HK-2 (cell line): ENCODE data around the gene KLC1.
"Not testable (repeated sequence)": the region's sequence is repeated elsewhere in the genome, so short reads cannot be mapped to it uniquely, and the experiment has no call there.

Experiments used
- DNase-seq: peaks from one replicate; pipeline ENCODE4 v3.0.0-alpha.2; 2018; ENCODE audit not compliant: unreplicated experiment

The KLC1 gene

GRCh38 chr14:103628684-103629502, at the start of gene KLC1:
TSS of gene KLC1 (plus strand) at chr14:103629211. CDS start at chr14:103654565, 25,354 bp downstream.
- peak; percentile 85 for DNase-seq

DNA sequence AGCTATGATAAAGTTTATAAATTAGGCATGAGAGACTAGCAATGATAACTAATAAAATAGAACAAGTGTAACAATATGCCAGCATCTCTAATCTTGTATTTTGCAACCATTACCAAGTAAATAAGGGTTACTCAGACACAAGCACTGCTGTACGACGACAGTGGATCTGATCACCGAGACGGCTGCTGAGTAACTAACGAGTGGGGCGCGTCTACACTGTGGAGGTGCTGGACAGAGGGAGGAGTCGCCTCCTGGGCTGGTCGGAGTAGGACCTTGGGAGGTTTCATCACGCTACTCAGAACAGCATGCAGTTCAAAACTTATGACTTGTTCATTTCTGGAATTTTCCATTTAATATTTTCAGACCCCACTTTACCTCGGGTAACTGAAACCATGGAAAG, 47.8 kb upstream of the KLC1 start:
- no peak for DNase-seq

- DNase-seq = no peak
Observed at GRCh38 chr14:103581954-103582703, 46.9 kb upstream of the KLC1 start.

DNA sequence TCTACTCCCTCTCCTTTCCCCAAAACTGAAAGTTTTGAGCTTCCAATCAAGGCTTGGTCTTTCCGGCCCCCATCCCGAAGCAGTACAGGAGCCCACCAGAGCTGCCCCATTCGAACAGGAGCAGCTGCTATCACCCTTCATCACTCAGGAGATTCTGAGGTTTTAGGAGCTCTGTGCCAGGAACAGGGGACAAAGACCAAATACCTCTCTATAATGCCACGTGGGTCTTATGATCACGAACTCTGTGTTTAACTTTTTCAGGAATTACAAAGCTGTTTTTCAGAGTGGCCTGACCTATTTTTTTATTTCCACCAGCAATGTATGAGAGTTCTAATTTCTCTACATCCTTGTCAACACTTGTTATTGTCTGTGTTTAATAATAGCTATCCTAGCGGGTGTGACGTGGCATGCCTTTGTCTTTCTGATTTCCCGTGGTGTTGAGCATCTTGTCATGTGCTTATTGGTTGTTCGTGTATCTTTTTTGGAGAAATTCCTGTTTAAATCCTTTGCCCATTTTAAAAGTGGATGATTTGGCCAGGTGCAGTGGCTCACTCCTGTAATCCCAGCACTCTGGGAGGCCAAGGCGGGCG, 44.6 kb upstream of the KLC1 start:
- DNase-seq = no peak

- DNase-seq = no peak
Observed at GRCh38 chr14:103593577-103593976, 35.4 kb upstream of the KLC1 start.

- no peak for DNase-seq
Observed at GRCh38 chr14:103594265-103594664, 34.7 kb upstream of the KLC1 start.

DNA sequence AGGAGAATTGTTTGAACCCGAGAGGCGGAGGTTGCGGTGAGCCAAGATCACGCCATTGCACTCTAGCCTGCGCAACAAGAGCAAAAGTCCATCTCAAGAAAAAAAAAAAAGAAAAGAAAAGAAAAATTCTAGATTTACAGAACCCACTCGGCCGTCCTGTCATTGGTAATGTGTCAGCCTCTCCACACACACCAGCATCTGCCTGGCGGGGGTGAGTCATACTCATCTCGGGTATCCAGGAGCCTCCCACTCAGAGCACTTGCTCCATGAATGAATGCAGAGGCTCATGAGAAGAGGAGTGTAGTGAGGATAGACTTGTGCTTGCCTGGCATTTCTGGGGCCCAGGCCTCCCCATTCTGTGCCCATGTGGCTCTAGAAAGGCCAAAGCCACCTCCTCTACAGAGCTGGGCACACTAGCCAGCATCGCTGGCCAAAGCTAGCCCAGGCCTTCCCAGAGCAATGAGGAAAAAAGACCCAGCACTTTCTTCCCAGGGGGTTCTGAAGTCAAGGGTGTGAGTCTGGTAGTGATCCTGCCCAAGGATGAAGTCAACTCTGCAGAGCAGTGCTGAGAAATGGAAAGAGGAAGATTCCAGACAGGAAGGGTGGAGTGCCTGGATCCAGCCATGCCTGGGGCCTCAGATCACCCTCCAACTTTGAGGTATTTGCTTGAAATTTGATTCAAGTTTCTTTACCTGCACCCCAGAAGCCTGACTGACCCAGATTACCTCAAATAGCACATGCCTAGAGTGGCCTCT, 31.2 kb upstream of the KLC1 start:
- peak; percentile 69 for DNase-seq

DNA sequence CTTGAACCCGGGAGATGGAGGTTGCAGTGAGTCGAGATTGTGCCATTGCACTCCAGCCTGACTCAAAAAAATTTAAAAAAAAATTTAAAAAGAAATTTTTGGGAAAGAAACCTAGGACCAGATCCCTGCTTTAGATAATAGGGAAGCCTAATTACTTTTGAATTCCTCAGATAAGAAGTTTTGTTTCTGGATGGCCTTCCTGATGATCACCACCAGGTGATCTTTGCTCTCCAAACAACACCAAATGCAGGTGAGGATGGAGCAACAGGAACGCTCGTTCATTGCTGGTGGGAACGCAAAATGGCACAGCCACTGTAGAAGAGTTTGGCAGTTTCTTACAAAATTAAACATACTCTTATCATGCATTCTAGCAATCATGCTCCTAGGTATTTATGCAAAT, 28.5 kb upstream of the KLC1 start:
- DNase-seq = no peak

DNA sequence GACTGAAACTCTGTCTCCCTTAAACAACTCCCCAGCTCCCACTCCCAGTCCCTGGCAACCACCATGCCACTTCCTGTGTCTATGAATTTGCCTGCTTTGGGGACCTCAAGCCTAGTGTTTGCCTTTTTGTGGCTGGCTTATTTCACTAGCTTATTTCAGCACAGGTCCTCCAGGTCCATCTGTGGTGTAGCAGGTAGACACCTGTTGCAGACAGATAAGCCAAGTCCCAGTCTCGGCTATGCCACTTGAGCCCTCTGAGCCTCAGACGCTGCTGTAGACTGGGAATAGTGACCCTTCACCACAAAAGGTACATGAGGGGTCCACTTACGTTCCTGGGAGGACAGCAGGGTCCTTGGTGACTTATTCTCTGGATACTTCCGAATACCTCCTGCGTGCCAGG, 24.4 kb upstream of the KLC1 start:
- DNase-seq = no peak

DNA sequence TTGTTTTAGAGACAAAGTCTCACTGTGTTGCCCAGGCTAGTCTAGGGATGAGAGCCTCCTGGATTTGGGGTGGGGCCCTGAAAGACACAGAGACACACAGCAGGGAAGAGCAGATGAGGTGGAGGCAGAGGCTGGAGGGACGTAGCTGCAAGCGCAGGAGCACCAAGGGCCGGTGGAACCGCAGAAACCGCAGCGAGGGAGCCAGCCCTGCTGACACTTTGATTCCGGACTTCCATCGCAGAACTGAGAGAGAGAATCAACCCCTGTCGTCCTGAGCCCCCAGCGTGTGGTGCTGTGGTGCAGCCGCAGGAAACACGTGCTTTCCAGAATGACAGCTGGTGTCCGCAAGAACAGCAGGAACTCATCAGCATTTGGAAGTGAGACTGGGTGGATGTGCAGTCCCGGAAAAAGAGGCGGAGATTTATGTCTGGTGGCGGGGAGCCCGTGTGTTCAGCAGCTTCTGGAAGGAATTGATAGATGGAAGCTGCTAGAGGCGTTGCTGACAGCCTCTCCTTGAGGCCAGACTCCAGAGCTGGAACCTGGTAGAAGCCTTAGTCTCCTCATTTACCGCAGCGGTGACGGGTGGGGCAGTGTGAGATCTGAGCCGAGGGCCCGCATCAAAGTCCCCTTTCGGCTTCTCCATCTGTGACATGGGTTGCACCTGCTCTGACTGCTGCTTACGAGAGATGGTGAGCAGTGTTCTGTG, 21.9 kb upstream of the KLC1 start:
- peak; percentile 26 for DNase-seq

- no peak for DNase-seq
Observed at GRCh38 chr14:103607822-103608221, 21.2 kb upstream of the KLC1 start.

- not testable (repeated sequence) for DNase-seq
Observed at GRCh38 chr14:103609081-103609480, 19.9 kb upstream of the KLC1 start.

DNA sequence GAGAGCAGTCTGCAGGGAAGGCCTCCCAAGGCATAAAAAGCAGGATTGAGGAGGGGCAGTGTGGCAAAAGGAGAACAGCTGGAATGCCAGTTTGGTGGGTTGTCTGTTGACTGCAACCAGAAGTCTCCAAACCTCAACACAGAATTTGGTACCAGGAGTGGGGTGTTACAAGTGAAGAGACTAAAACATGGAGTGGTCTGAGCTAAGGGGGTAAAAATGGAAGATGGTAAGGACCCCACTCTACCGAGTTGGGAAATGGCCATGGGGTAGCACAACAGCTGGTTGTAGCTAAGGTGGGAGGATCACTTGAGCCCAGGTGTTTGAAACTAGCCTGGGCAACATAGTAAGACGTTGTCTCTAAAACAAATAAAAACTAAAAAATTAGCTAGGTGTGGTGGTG, 17.8 kb upstream of the KLC1 start:
- DNase-seq = no peak

GRCh38 chr14:103613517-103613916, 15.5 kb upstream of the KLC1 start:
- no peak for DNase-seq

DNA sequence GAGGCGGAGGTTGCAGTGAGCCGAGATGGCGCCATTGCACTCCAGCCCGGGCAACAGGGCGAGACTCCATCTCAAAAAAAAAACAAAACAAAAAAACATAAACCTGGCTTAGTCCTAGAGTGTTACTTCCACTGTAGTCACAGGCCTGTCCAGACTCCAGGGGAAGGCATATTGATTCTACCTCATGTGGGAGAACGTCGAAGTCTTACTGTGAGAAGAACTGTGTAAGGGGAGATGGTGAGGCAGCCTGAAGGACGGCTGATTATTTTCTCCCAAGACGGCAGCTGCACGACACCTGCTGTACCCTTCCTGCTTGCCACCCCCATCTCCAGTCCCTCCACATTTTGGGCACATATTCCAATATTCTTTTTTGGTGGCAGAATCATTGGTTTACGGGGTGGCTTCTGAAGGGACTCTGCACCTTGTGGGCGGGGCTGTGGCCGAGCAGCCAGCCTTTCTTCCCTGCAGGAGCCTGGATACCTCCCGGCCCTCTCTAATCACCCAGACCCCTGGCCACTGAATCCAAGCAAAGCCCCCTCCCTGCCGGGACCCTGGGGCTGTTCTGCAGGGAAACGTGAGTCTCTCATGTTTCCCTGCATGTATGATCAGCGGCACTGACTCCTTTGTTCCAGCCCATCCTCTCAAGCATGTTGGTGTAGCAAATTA, 12.2 kb upstream of the KLC1 start:
- DNase-seq = no peak

- DNase-seq = no peak
Observed at GRCh38 chr14:103619057-103619456, 10.0 kb upstream of the KLC1 start.

DNA sequence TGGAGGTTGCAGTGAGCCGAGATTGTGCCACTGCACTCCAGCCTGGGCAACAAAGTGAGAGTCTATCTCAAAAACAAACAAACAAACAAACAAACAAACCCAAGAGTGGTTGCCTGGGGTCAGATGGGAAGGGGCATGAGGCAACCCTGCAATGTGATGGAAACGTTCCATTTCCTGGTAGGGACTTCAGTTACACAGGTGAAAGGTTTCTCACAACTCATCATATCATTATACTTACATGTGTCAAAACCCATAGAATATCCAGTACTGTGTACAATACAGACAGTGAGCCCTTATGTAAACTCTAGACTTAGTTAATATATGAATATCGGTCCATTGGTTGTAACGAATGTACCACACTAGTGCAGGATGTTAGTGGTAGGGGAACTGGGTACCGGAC, 7.2 kb upstream of the KLC1 start:
- no peak for DNase-seq

GRCh38 chr14:103623308-103623707, 5.7 kb upstream of the KLC1 start:
- DNase-seq = no peak

DNA sequence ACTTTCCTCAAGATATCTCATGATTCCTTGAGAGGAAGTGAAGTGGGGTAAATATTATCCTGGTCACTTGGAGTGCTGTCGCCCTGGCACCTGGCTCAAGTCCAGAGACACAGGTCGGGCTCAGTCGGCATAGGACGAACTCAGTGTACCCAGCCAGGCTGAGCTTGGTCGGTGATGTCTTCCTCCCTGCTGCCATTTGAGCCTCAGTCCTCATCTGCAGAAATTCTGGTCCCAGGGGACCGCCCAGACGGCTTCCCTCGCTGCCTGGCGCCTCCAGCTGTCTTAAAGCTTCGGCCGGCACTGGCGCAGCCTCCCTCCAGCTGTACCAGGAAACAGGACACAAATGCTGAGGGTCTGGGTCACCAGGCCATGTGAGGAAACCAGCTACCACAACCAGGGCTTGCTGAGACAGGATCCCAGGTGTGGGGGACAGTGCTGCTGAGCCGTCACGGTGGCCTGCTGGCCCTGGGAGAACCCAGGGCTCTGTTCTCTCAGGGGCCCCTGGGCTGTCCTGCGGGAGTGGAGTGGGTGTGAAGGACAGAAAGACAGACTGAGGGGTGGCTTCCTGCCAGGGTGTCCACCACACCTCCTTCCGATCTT, 5.0 kb upstream of the KLC1 start:
- no peak for DNase-seq

DNA sequence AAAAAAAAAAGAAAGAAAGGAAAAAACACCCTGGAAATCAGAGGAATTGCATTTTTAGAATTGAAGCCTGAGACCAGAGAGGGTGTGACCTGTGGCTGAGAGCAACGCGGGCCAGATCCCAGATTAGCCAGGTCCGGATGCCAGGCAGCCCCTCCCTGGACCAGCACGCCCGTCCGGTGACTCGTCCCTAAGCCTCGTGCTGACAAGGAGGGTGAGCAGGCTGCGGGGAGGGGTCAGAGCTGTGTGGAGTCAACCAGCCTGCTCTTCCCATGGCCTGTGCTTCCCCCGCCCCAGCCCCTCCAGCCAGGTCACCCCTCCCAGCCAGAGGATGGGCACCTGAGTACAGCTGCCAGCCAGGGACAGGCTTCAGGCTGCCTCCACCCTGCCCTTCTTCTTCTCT, 4.2 kb upstream of the KLC1 start:
- peak; percentile 77 for DNase-seq
